Hepatocyte (in vitro differentiated cells): ENCODE results near the gene NAV1. TPM values are rescaled to one million over a fixed set of nuclear protein-coding genes. Genes with fewer than 3 reads are reported as not detected.

Source experiments
- DNase-seq: peaks from one replicate; pipeline ENCODE4 v3.0.0-alpha.2; 2016; ENCODE audit warnings: low spot score
- H2AFZ ChIP-seq: fragments of 200-600 bp; sonication (generic); 2 replicates; pipeline ENCODE4 v1.6.0; 2016; ENCODE audit warnings: antibody characterized with exemption, mild to moderate bottlenecking
- H3K27ac ChIP-seq: fragments of 200-600 bp; sonication (generic); 2 replicates; pipeline ENCODE4 v1.5.1; 2016; ENCODE audit warnings: mild to moderate bottlenecking
- H3K27me3 ChIP-seq: fragments of 200-600 bp; sonication (generic); 2 replicates; pipeline ENCODE4 v1.6.1; 2016
- H3K36me3 ChIP-seq: fragments of 200-600 bp; sonication (generic); replicated peaks from 2 replicates; pipeline ENCODE4 v1.5.1; 2016; ENCODE audit warnings: low read depth; ENCODE audit not compliant: insufficient read depth
- H3K4me1 ChIP-seq: fragments of 200-600 bp; sonication (generic); 2 replicates; pipeline ENCODE4 v1.5.1; 2016; ENCODE audit warnings: mild to moderate bottlenecking, moderate library complexity; ENCODE audit not compliant: insufficient read depth
- H3K4me2 ChIP-seq: fragments of 200-600 bp; sonication (generic); 2 replicates; pipeline ENCODE4 v1.6.0; 2016
- H3K4me3 ChIP-seq: fragments of 200-600 bp; sonication (generic); 2 replicates; pipeline ENCODE4 v1.5.1; 2016; ENCODE audit warnings: mild to moderate bottlenecking
- H3K79me2 ChIP-seq: fragments of 200-600 bp; sonication (generic); 2 replicates; pipeline ENCODE4 v1.6.0; 2017; ENCODE audit warnings: mild to moderate bottlenecking
- H3K9me2 ChIP-seq: fragments of 200-600 bp; sonication (generic); replicated peaks from 2 replicates; pipeline ENCODE4 v1.6.0; 2017; ENCODE audit warnings: mild to moderate bottlenecking; ENCODE audit not compliant: insufficient read depth
- H3K9me3 ChIP-seq: fragments of 200-600 bp; sonication (generic); 2 replicates; pipeline ENCODE4 v1.5.1; 2016; ENCODE audit warnings: low read depth, mild to moderate bottlenecking
- H4K20me1 ChIP-seq: fragments of 200-600 bp; sonication (generic); 2 replicates; pipeline ENCODE4 v1.6.0; 2016; ENCODE audit warnings: mild to moderate bottlenecking; ENCODE audit not compliant: insufficient read depth, poor library complexity, severe bottlenecking
- EZH2 ChIP-seq: fragments of 200-600 bp; sonication (generic); IDR thresholded peaks from 2 replicates; pipeline ENCODE4 v1.6.1; 2016; ENCODE audit warnings: antibody characterized with exemption, mild to moderate bottlenecking, borderline replicate concordance
- EZH2phosphoT487 ChIP-seq: fragments of 200-600 bp; sonication (generic); IDR thresholded peaks from one replicate; pipeline ENCODE4 v1.6.1; 2018; ENCODE audit warnings: antibody characterized with exemption, mild to moderate bottlenecking, low read depth, moderate library complexity; ENCODE audit not compliant: unreplicated experiment, severe bottlenecking
- WGBS: methylation state at CpG from one replicate; pipeline ENCODE4 v1.1.6; 2016; ENCODE audit warnings: low lambda C conversion rate; ENCODE audit errors: missing lambda C conversion rate; 5-methylcytosine and 5-hydroxymethylcytosine counted together
- polyA plus RNA-seq: library from polyadenylated mRNA; unstranded; fragments of >200 nt; fragmentation: Nextera tagmentation; extraction: Ambion mirVana; gene quantifications from 2 replicates; pipeline ENCODE4 v1.2.1, GENCODE V29; 2016
- total RNA-seq: library from RNA; depleted of rRNA; stranded (reverse); fragments of >200 nt; gene quantifications from 2 replicates; pipeline ENCODE4 v1.2.3, GENCODE V29; 2014
- TF ChIP-seq, protein P1 (sequence below): fragments of 200-600 bp; sonication (generic); IDR thresholded peaks from 2 replicates; pipeline ENCODE4 v1.5.1; 2016; ENCODE audit warnings: antibody characterized with exemption, mild to moderate bottlenecking; ENCODE audit not compliant: poor library complexity

Gene NAV1
- total and polyA plus RNA-seq, 2 experiments from 2014 or later, result 15.2 to 18.3 TPM

DNA sequence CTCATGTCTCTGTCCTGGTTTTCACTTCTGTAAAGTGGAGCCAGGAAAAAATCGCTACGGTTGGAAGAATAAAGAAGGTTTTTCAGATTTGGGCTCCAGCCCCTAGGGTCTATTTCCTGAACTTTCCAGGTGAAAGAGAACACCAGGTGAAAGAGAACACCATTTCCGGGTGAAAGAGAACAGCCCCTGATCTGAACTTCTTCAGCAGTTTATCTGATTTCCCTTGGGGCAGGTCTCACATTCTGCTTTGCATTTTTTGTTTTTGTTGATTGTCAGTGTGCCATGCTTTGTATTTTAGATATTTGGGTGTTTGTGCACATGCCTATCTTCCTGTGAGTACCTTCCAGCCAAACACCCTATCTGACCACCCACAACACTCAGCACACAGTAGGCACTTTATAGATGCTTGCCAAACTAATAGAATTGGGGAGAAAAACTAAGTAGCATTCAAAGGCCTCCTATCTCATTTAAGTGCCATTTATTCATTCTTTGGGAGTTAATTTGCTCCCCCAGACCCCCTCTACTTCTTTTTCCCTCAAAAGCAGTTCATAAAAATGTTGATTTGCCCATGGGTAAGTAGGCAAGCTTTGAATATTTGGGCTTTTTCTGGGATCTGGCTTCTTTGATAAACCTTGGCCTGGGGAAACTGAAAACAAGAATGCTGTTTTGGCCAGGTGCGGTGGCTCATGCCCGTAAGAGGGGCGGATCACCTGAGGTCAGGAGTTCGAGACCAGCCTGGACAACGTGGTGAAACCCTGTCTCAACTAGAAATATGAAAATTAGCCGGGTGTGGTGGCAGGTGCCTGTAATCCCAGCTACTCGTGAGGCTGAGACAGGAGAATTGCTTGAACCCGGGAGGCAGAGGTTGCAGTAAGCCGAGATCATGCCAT, 2.2 kb downstream of the NAV1 start:
- peaks cover 11% of the 10 kb centered on the region for H3K4me1 ChIP-seq
- no peaks in the 10 kb centered on the region for H3K9me3 ChIP-seq
- peaks cover 5% of the 10 kb centered on the region for H3K79me2 ChIP-seq
- no peaks in the 10 kb centered on the region for H4K20me1 ChIP-seq
- no peaks in the 10 kb centered on the region for H3K9me2 ChIP-seq
- H3K4me2 ChIP-seq, result peak overlapping the region; percentile 95
- no peak overlapping the region for H3K4me3 ChIP-seq
- H3K27ac ChIP-seq, result peak overlapping the region; percentile 64
- WGBS, result 74% methylated on average over 12 of the region's 12 CpGs
- TF ChIP-seq, protein P1, sequence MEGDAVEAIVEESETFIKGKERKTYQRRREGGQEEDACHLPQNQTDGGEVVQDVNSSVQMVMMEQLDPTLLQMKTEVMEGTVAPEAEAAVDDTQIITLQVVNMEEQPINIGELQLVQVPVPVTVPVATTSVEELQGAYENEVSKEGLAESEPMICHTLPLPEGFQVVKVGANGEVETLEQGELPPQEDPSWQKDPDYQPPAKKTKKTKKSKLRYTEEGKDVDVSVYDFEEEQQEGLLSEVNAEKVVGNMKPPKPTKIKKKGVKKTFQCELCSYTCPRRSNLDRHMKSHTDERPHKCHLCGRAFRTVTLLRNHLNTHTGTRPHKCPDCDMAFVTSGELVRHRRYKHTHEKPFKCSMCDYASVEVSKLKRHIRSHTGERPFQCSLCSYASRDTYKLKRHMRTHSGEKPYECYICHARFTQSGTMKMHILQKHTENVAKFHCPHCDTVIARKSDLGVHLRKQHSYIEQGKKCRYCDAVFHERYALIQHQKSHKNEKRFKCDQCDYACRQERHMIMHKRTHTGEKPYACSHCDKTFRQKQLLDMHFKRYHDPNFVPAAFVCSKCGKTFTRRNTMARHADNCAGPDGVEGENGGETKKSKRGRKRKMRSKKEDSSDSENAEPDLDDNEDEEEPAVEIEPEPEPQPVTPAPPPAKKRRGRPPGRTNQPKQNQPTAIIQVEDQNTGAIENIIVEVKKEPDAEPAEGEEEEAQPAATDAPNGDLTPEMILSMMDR, result no peak
- TF ChIP-seq EZH2phosphoT487 (no peak), EZH2 (no peak)
- no peaks in the 10 kb centered on the region for H3K36me3 ChIP-seq
- H2AFZ ChIP-seq, result peak overlapping the region; percentile 12
- H3K27me3 ChIP-seq, result peaks cover 37% of the 10 kb centered on the region
- no peak for DNase-seq

DNA sequence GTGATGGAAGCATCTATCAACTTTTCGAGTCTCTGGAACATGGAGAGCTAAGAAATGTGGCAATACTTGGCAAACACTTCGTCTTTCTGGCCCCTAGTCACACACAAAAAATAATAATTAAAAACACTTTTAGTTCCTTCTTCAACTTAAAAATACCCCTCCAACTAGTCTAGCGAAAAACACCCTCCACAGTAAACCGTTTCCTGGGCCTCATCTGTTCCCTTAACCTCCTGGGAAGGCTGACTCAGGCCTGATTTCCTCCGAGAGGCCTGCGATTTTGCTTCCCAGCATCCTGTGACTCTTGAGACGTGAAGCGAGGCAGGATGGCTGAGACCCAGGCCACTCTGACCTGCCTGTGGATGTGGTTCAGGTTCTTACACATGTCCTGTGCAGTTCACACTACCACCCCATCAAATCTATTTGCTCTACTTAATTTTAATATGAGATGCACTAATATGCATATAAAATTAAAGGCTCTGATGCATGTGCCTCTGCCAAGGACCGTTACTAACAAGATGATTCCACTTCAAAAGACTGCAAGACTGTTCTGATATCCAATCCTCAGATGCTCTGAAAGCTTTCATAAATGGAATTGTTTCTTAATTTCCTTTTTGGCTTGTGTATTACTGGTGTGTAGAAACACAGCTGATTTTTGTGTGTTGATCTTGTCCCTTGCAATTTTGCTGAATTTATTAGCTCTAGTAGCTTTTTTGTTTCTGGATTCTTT, 3.5 kb downstream of the NAV1 start:
- peaks cover 29% of the 10 kb centered on the region for H3K27me3 ChIP-seq
- no peak overlapping the region for H2AFZ ChIP-seq
- no peaks in the 10 kb centered on the region for H3K9me2 ChIP-seq
- no peak for DNase-seq
- WGBS, result 82% methylated on average over 9 of the region's 9 CpGs
- H3K79me2 ChIP-seq, result peaks cover 7% of the 10 kb centered on the region
- H3K27ac ChIP-seq, result peak overlapping the region; percentile 64
- TF ChIP-seq EZH2 (no peak), EZH2phosphoT487 (no peak)
- TF ChIP-seq, protein P1, result no peak
- H4K20me1 ChIP-seq, result no peaks in the 10 kb centered on the region
- no peaks in the 10 kb centered on the region for H3K9me3 ChIP-seq
- no peak overlapping the region for H3K4me3 ChIP-seq
- no peaks in the 10 kb centered on the region for H3K36me3 ChIP-seq
- H3K4me2 ChIP-seq, result peak overlapping the region; percentile 35
- peaks cover 11% of the 10 kb centered on the region for H3K4me1 ChIP-seq

DNA sequence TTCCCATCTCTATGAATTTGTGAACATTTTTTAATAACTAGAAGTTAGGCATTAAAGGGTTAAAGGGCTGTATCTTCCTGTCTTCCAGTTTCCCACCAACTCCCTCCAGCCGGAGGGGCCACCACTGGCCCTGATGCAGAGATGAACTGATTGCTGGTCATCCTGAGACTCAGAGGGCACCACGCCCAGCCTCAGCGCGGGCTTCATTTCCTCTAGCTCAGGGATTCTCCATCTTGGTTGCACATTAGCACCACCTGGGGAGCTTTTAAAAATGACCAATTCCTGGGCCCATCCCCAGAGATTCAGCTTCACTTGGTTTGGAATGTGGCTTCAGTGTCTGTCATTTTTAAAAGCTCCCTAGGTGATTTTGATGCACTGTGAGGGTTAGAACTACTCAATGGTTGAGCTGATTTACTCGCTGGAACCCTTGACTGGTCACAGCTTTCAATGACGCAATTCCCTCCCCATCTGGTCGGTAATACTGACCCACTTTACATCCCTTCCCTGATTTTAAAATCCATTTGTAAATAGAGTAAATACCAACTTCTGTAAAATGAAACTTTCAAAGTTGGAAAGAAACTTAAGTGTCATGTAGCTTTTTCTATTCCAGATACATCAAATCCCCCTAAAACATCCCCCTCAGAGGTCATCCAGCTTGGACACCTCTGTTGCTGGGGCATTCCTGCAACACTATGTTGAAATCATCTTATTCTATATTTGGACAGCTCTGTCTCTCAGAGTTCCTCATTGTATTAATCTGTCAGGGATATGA, 5.1 kb downstream of the NAV1 start:
- Histone ChIP-seq H4K20me1 (no peaks in the 10 kb centered on the region), H3K27me3 (peaks cover 18% of the 10 kb centered on the region), H3K27ac (no peak overlapping the region), H3K4me1 (peaks cover 11% of the 10 kb centered on the region), H2AFZ (no peak overlapping the region), H3K4me2 (no peak overlapping the region), H3K9me3 (no peaks in the 10 kb centered on the region), H3K79me2 (peaks cover 12% of the 10 kb centered on the region), H3K36me3 (no peaks in the 10 kb centered on the region), H3K9me2 (no peaks in the 10 kb centered on the region), H3K4me3 (no peak overlapping the region)
- DNase-seq, result no peak
- WGBS, result 66% methylated on average over 7 of the region's 7 CpGs
- TF ChIP-seq EZH2 (no peak), EZH2phosphoT487 (no peak)
- TF ChIP-seq, protein P1, result no peak
